Upper lobe of right lung (tissue), 1 donor: ENCODE results near the gene KDM7A. TPM values are rescaled to one million over a fixed set of nuclear protein-coding genes. Genes with fewer than 3 reads are reported as not detected.

Experiments
- ATAC-seq: fragments of 200-7000 bp; cut with Tn5 transposase; one replicate; pipeline ENCODE4 v1.9.1; 2020; ENCODE audit warnings: mild to moderate bottlenecking, moderate library complexity
- DNase-seq: peaks from one replicate; pipeline ENCODE4 v3.0.0-alpha.2; 2020
- H3K27ac ChIP-seq: fragments of 200-600 bp; one replicate; pipeline ENCODE4 v1.8.0; 2022
- H3K27me3 ChIP-seq: fragments of 200-600 bp; one replicate; pipeline ENCODE4 v1.8.0; 2022; ENCODE audit warnings: mild to moderate bottlenecking
- H3K36me3 ChIP-seq: fragments of 200-600 bp; one replicate; pipeline ENCODE4 v1.8.0; 2022
- H3K4me1 ChIP-seq: fragments of 200-600 bp; one replicate; pipeline ENCODE4 v1.8.0; 2022
- H3K4me3 ChIP-seq: fragments of 200-600 bp; one replicate; pipeline ENCODE4 v1.8.0; 2022; ENCODE audit warnings: mild to moderate bottlenecking
- H3K9me3 ChIP-seq: fragments of 200-600 bp; one replicate; pipeline ENCODE4 v1.8.0; 2022
- intact Hi-C: fragments of 100-400 bp; cut with DNase I; formaldehyde crosslinking; loops from one replicate; pipeline ENCODE4 v1.11.0; 2022
- total RNA-seq: library from RNA; stranded (reverse); fragmentation: NEBNext Ultra II Directional; extraction: Animal tissue kit (Norgen Biotek cat#: 25700); gene quantifications from one replicate; pipeline ENCODE4 v1.2.1, GENCODE V29; 2021
- TF ChIP-seq, protein P1 (sequence below): fragments of 200-600 bp; IDR thresholded peaks from one replicate; pipeline ENCODE4 v1.8.0; 2022; ENCODE audit warnings: antibody characterized with exemption
- donor health status: DM: no; HTN: yes; CAD: no; lungs with severe emphysema.

KDM7A gene
- total RNA-seq, 1 donor from 2014 or later = 16.7 TPM

DNA sequence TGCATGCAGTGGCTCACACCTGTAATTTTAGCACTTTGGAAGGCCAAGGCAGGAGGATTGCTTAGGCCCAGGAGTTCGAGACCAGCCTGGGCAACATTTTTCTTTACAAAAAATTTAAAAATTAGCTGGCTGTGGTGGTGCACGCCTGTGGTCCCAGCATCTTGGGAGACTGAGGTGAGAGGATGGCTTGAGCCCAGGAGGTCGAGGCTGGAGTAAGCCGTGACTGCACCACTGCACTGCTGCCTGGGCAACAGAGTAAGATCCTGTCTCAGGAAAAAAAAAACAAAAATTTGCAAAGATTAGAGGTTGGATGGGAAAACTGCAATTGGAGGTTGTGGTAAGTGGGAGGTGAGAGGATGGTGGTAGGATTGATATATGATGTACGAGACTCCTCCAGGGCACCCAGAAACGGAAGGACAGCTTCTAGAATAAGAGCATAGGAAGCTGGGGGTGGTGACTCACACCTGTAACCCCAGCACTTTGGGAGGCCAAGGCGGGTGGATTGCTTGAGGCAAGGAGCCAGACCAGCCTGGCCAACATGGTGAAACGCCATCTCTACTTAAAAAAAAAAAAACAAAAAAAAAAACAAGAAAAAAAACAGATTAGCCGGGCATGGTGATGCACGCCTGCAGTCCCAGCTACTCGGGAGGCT, 94.9 kb downstream of the KDM7A start:
- intact Hi-C loops = no loop called here
- H3K27me3 ChIP-seq = no peaks in the 10 kb centered on the region
- H3K27ac ChIP-seq = no peak overlapping the region
- DNase-seq = peak; percentile 13
- no peak for ATAC-seq
- no peaks in the 10 kb centered on the region for H3K4me1 ChIP-seq
- no peaks in the 10 kb centered on the region for H3K36me3 ChIP-seq
- H3K9me3 ChIP-seq = no peaks in the 10 kb centered on the region
- H3K4me3 ChIP-seq = no peak overlapping the region
- TF ChIP-seq, protein P1, sequence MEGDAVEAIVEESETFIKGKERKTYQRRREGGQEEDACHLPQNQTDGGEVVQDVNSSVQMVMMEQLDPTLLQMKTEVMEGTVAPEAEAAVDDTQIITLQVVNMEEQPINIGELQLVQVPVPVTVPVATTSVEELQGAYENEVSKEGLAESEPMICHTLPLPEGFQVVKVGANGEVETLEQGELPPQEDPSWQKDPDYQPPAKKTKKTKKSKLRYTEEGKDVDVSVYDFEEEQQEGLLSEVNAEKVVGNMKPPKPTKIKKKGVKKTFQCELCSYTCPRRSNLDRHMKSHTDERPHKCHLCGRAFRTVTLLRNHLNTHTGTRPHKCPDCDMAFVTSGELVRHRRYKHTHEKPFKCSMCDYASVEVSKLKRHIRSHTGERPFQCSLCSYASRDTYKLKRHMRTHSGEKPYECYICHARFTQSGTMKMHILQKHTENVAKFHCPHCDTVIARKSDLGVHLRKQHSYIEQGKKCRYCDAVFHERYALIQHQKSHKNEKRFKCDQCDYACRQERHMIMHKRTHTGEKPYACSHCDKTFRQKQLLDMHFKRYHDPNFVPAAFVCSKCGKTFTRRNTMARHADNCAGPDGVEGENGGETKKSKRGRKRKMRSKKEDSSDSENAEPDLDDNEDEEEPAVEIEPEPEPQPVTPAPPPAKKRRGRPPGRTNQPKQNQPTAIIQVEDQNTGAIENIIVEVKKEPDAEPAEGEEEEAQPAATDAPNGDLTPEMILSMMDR = no peak

DNA sequence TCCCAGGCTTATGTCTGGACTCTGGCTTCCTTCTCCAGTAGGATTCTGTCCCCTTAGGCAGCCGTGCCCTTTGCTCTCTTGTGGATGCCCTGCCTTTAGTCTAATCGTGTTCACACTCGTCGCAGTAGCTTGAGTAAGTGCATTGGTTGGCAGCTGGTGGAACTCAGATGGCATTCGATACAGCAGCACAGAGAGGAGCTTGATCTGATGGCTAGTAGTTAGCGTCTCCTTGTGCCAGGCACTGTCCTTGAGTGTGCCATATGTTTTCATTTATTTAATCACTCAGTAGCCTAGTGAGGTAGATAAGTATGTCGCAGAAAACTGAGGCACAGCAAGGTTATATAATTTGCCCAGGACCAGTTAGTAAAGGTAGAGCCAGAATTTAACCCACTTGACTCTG, 95.9 kb downstream of the KDM7A start:
- no peak overlapping the region for H3K27ac ChIP-seq
- H3K4me3 ChIP-seq = no peak overlapping the region
- H3K27me3 ChIP-seq = no peaks in the 10 kb centered on the region
- TF ChIP-seq, protein P1 = no peak
- no peaks in the 10 kb centered on the region for H3K9me3 ChIP-seq
- H3K4me1 ChIP-seq = no peaks in the 10 kb centered on the region
- intact Hi-C loops = no loop called here
- H3K36me3 ChIP-seq = no peaks in the 10 kb centered on the region
- DNase-seq (no peak), ATAC-seq (no peak)

DNA sequence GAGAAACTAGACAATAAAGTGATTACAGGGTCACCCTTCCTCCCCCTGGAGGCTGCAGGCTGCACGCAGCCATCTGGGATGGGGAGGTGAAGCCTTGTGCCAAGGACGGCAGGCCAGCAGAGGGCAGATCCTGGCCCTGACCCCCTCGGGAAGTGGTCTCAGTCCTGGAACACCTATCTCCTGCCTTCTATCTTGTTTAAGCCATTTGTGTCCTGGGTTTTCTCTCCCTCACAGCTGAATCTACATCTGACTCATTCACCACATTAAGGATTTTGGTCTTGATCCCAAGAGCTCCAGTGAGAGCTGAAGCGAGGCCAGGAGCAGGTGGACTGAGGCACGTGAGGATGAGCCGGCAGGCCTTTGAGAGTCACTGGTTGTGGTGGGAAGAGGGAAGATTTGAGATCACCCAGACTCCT, 97.7 kb downstream of the KDM7A start:
- H3K4me1 ChIP-seq = no peaks in the 10 kb centered on the region
- H3K4me3 ChIP-seq = no peak overlapping the region
- H3K27me3 ChIP-seq = no peaks in the 10 kb centered on the region
- no peaks in the 10 kb centered on the region for H3K36me3 ChIP-seq
- intact Hi-C loops = no loop called here
- TF ChIP-seq, protein P1 = peak; percentile 24
- H3K27ac ChIP-seq = no peak overlapping the region
- no peaks in the 10 kb centered on the region for H3K9me3 ChIP-seq
- peak; percentile 42 for ATAC-seq
- DNase-seq = no peak

DNA sequence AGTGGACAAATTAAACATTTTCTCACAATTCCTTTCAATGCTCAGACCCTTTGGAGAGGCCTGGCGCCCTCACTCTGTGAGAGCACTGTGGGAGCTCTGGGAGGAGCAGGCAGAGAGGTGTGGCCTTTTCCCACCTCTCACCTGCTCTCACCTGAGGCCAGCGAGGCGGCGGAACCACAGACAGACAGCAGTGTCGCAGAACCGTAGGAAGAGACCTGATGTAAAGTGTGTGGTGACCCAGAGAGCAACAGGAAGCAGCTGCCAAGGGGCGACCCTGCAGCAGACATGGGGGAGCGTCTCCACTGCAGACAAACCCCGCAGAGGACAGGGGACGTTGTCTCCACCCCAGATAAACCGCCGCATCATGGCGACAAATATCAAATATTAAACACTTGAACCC, 98.4 kb downstream of the KDM7A start:
- no peak overlapping the region for H3K27ac ChIP-seq
- no peaks in the 10 kb centered on the region for H3K27me3 ChIP-seq
- DNase-seq (no peak), ATAC-seq (no peak)
- H3K4me1 ChIP-seq = no peaks in the 10 kb centered on the region
- TF ChIP-seq, protein P1 = no peak
- H3K4me3 ChIP-seq = no peak overlapping the region
- H3K9me3 ChIP-seq = no peaks in the 10 kb centered on the region
- intact Hi-C loops = no loop called here
- H3K36me3 ChIP-seq = no peaks in the 10 kb centered on the region

DNA sequence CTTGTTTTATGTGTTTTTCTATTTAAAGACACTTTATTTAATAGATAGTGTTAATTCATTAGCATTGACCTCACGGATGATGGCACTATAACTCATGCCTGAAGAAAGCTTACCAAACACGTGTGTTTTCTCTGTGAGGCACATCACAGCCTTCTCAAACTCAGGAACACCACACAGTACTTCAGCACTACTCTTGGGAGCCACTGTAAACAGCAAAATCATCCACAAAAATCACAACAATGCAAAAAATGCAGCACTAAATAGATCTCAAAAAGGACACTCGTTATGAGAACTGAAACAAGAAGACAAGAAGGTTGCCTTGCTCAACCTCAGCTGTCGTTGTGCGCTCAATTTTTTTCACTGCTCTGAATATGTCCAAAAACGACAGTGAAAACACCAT, 102.0 kb downstream of the KDM7A start:
- Histone ChIP-seq H3K27ac (no peak overlapping the region), H3K4me1 (no peaks in the 10 kb centered on the region), H3K9me3 (no peaks in the 10 kb centered on the region), H3K4me3 (no peak overlapping the region), H3K27me3 (no peaks in the 10 kb centered on the region), H3K36me3 (no peaks in the 10 kb centered on the region)
- intact Hi-C loops = no loop called here
- DNase-seq (no peak), ATAC-seq (peak; percentile 77)
- TF ChIP-seq, protein P1 = no peak

DNA sequence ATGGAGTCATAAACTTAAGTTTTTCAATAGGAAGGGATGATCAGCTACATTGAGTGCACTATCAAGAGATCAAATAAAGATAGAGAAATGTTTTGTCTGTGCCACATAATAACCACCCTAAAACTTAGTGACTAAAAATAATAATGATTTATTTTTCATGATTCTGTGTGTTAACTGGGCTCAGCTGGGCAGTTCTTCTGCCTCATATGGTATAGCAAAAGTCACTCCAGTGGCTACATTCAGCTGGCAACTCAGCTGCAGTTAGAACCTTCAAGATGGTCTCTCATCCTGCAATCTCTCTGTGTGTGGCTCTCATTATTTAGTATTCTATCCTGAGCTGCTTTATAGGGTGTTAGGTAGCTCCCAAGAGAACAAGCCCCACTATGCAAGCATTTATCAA, 106.2 kb downstream of the KDM7A start:
- Histone ChIP-seq H3K27ac (no peak overlapping the region), H3K9me3 (peaks cover 8% of the 10 kb centered on the region), H3K36me3 (no peaks in the 10 kb centered on the region), H3K27me3 (no peaks in the 10 kb centered on the region), H3K4me3 (no peak overlapping the region), H3K4me1 (no peaks in the 10 kb centered on the region)
- intact Hi-C loops = no loop called here
- no peak for DNase-seq
- no peak for ATAC-seq
- TF ChIP-seq, protein P1 = no peak
